Lower leg skin (tissue), 3 donors: Measurements from ENCODE around the gene GAREM1.

Experiments
- CTCF ChIP-seq, 3 donors: fragments of 450-650 bp; IDR thresholded peaks; one replicate each; pipeline ENCODE4 v1.5.1; 2016; ENCODE audit warnings: antibody characterized with exemption in 3 of 3, mild to moderate bottlenecking in 3 of 3, moderate library complexity in 2 of 3
- POLR2A ChIP-seq, 2 donors: fragments of 450-650 bp; IDR thresholded peaks; one replicate each; pipeline ENCODE4 v1.6.1; 2016 to 2017; ENCODE audit warnings: antibody characterized with exemption in 2 of 2, mild to moderate bottlenecking in 1 of 2, moderate library complexity in 1 of 2

GRCh38 chr18:32420084-32420750, 50.5 kb downstream of the GAREM1 start:
- TF ChIP-seq POLR2A (IDR thresholded peaks at IDR 0.05) (no peak), CTCF (IDR thresholded peaks at IDR 0.05) (no peak)
